AG08396 (cell line): Measurements from ENCODE around the gene RBKS.

Source experiments
- DNase-seq: peaks from one replicate; pipeline ENCODE4 v3.0.0; 2012; ENCODE audit warnings: low spot score, mixed read lengths

RBKS gene

DNA sequence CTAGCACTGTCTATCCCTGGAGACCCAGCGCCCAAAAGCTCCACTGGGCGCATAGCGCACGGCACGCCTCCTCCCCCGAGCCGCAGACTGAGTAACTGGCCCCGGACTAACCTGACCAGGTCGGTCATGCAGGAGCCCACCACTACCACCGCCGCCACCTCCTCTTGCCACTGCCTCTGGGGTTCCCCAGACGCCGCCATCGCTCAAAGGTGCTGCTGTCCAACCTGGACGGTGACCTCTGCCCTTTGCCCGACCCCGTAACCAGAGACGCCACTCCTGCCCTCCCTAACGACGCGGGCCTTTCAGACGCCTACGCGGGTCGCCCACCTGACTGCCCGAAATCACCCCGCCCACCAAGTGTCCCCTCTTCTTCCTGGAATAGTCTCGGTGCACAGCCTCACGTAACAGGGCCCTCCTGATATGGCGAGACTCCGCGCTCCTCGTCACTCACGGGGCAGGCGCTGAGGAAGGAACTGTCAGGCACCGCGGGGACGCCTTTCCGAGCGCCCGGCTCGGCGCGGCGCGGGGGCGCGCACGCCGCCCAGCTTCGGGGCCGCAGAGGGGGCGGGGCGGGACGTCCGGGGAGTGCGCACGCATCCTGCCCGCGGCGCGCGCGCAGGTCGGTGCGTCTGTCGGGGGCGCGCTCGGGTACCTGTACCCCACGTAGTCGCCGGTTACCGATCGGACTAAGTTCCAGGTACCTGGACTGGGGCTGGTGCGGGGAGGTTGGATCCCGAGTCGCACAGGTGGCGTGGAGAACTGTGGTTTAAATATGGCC lies at the start of gene RBKS, which contains the start of gene BABAM2:
RBKS (minus strand) TSS at position 242 of the 778 bp plus-strand sequence; CDS start at position 200, 42 bp downstream.
BABAM2 (plus strand) TSS at position 584 of the 778 bp plus-strand sequence. CDS start 3,828 bp downstream, outside the sequence.
- DNase-seq = peak; percentile 96

DNA sequence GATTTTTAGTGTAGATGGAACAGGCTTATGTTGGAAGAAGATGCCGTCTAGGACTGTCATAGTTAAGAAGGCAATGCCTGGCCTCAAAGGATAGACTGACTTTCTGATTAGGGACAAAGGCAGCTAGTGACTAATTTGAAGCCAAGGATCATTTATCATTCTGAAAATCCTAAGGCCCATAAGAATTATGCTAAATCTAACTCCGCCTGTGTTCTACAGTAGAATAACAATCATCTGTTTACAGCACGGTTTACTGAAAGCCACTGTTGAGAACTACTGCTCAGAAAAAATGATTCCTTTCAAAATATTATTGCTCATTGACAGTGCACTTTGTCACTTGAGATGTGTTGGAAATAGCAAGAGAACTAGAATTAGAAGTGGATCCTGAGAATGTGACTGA lies 44.8 kb upstream of the RBKS start:
- no peak for DNase-seq

DNA sequence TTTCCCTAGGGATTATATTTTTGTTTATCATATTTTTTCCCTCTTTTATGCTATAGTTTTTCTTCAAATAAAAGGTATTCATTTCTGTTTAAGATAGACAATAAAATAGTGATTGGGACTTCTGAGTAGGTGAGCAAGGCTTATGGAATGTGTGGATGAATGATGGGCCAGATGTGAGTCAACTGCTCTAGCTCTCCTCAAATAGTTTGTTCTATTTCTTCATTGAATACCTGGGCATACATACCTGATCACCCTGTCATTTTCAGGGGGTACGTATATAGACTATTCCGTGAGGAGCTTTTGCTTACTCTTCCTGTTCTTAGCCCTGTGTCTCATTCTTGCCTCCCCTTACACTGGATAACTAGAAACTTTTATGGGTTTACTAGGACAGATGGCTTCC lies 42.2 kb upstream of the RBKS start:
- peak; percentile 12 for DNase-seq

DNA sequence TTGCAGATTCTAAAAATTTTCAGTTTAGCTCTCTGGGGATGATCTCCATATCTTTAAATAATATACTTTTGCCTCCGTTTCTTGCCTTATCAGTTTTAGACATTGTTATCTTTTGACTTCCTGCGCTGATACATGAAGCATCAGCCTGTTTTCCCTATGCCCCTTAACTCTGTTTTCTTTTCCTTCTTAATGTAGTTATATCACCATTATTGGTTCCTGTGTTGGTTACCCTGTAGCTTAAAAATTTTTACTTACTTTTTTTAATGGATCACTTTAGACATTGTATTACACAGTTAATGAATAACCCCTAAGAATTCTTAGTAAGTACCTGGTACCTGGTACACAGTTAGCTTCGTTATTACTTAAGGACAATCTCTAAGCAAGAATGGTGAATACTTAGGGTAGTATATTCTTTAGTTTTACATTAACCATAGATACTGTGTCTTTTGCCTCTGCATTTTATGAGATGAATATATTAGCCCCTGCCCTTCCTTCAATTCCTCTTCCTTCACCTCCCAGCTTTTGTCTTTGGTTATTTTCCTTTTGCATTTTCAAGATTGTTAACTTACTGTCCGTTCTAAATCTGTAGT lies 41.3 kb upstream of the RBKS start:
- DNase-seq = no peak

DNA sequence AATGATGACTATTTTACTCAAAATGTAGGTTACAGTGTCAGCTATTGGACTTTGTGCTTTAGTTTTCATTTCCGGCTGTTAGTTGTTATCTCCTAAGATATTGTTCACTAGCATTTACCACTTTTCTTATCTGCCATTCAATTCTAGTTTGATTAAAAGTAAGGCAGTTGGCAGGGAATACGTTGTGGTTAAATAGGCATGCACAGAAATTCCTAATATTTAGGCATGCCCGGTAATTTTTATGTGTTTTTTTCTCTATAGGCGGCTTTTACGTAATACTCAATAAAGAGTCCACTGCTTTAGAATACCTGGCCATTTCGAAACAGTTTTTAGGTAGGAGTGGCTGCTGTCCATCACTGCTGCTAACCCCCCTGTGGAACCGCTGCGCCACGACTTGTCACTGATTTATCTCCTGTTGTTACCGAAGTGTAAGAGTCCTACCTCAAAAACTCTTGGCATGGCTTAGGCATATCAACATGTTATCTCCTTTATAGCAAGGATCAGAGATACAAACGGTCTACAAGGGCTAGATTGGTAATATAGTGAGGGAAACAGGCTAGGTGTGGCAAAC lies 39.8 kb upstream of the RBKS start:
- no peak for DNase-seq

DNA sequence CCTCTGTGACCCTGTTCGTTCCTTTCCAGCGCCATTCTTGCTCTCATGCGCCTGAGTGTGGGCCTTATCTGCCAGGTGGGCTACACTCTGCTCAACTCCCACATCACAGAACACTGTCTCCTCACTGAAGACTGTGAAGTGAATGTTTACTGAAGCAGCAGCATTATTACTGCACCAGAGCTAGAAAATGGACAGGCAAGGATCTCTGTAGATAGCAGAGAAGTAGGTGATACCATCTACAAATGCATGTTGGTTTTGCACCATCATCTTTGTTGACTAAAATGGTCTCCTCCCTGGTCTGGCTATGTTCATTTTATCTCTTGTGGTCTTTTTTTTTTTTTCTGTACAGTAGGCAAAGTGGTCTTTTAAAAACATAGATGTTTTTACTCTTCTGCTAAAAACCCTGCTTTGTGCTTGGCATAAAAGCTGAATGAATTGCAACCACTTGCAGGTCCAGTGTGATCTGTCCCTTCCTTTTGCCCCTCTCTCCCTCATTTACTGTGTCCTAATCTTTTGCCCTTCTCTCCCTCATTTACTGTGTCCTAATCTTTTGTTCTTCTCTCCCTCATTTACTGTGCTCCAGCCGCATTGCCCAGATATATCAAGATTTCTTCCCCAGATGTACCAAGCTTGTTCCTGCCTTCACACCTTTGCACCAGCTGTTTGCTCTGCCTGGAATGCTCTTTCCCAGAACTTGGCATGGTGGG lies 35.7 kb upstream of the RBKS start:
- no peak for DNase-seq

DNA sequence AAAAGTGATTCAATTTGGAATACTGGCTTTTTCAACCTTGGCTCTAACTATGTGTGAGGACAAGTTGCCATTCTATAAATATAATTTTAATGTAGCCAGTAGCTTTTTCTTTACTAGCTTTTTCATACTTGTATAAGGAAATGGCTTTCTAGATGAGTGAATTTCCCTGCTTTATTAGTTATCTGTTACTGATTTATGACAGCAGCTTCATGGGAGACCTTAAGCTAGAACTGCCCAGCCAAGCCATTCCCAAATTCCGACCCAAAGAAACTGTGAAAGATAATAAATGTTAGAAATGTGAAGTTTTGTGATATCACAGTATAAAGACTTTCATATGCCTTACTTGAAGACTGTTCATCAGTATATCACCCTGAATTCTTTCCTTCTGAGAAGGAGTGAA lies 32.7 kb upstream of the RBKS start:
- no peak for DNase-seq

DNA sequence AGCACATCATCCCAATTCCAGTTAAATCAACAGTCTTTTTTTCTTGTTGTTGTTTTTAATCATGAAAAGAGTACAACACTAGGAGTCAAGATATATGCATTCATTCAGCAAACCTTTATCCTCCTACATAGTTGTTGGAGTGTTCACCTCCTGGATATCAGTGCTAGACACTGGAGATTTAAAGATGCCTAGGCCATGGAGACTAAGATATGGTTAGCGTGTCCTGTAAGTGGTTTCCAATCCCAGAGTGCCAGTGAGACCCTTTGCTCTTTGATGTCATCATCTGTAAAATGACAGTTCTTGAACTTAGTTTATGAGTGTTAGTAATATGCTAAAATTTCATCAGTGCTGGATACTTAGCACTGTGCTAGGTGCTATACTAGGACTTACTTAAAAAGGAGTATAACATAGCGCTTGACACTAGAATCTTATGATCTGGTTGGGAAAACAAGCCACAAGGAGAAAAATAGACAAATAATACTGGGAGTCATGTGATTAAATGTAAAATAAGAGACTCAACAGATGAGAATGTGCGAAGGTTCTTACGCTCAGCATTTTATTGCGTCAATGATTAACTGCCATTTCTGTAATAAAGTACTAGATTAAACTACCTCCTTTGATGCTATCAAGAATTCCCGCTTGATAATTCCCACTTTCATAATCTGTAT lies 31.8 kb upstream of the RBKS start:
- DNase-seq = no peak

DNA sequence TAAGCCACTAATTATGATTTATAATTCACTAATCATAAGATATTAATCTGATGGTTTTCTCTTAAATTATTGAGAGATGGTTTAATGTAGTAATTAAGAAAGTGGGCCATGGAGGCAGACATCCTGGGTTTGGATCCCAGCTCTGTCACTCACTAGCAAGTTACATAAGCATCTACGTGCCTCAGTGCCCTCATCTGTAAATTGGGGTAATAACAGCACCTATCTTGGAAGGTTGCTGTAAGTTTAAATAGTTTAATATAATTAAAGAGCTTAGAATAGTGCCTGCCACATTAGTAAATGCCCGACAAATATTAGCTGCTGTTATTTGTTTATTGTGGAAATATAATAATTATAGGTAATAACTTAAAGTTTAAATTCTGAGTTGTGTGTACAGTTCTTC lies 31.2 kb upstream of the RBKS start:
- DNase-seq = no peak

DNA sequence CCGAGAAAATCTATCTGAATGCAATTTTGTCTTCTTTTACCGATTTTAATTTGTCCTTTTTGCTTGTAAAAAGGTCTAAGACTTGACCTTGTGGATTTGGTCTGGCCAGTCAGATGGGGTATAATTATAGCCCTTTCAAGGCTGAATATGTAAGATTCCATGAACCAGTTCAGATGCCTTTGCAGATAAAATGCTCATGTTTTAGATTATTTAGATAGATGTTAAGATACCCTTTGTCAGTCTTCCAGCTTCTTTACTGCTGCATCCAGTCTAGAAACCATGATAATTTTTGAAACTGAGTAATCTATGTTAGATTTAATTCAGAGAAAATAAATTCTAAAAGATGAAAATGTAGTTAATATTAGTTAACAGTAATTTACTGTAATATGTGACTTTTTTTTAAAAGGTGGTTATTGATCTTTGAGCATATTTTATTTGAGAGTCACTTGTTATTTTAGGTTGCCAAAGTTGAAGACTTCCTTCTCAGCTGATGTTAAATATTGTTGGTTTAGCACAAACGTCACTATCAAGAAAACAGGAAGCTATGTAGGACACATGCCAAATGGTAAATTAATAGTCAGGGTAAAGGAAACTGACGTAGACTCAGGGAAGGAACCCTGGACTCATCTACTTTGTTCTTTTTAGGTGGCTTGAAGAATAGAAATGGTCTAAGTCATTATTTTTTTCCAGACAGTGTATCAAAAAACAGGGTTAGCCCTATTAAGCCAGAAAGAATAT lies 30.1 kb upstream of the RBKS start:
- DNase-seq = no peak

DNA sequence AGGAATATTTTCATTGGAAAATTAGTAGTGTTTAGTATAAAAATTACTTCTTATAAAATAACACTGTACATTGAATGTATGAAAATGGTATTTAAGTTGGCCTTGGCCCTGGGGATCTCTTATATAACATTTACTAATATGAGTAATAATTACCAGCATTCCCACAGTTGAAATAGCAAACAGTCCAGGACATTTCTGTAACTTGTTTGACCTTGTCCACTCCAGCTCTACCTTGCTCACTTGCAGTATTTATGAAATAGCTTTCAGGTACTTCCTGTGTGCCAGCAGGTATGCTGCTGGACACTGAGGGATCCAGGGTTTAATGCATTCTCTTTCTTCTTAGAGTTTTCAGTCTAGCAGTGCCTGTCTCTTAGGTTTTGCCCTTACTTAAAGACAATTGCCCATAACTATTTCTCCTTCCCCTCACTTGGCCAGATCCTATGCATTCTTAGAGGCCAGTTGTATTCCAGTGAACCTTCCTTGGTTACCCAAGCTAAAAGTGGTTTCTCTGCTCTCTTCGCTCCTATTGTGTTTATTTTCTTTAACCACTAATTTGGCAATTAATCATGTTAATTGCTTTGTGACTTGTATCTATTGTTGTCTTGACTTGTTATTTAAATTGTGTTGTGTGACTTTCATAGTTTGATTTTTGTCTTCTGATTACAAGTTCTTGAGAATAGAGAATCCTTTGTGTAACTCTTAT lies 26.3 kb upstream of the RBKS start:
- DNase-seq = no peak

DNA sequence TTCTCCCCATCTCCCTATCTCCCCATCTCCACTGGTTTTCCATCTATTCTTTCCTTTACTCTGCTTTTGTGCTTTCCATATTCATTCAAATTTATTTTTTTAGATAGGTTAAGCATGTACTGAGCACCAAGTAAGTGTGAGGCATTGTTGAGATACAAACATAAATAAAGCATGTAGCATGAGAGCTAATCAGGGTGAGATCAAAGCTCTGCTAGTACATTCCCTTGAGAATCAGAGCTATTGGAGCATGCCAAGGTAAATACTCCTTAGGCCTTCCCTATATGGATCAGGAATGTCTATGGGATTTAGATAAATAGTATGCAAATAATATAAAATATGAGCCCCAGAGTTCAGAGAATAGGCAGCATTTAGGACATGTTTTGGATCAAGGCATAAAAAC lies 25.7 kb upstream of the RBKS start:
- no peak for DNase-seq

DNA sequence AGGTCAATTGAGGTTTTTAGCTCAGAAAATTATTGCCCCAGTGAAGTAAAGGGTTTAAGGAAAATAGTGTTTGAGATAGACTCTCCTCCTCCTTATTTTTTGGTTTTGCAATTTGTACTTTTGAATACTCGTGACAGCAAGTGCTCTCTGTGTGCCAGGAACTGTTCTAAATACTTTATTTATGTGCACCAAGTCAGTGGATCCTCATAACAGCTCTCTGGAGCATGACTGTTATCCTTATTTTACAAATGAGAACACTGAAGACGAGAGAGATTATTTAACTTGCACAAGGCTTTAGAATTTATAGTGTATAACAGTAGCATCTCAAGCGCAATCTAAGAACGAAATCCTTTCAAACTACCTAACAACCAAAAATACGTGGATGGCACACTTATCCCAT lies 25.0 kb upstream of the RBKS start:
- DNase-seq = no peak

DNA sequence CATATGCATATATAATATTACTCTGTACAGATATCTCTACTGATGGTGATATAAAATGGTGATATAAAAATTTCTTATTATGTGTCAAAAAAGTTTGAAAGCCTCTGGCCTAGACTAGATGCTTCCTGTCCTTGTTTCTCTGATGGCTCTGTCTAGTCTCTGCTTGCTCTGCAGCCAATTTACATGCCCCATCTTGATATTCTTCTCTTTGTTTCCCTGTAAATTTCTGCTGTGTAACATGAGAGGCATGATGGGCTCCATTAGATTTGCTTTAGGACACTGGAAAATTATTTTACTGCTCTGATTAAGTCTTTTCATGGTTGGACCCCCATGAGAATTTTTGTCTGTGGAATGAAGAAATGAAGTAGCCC lies 24.6 kb upstream of the RBKS start:
- DNase-seq = no peak

DNA sequence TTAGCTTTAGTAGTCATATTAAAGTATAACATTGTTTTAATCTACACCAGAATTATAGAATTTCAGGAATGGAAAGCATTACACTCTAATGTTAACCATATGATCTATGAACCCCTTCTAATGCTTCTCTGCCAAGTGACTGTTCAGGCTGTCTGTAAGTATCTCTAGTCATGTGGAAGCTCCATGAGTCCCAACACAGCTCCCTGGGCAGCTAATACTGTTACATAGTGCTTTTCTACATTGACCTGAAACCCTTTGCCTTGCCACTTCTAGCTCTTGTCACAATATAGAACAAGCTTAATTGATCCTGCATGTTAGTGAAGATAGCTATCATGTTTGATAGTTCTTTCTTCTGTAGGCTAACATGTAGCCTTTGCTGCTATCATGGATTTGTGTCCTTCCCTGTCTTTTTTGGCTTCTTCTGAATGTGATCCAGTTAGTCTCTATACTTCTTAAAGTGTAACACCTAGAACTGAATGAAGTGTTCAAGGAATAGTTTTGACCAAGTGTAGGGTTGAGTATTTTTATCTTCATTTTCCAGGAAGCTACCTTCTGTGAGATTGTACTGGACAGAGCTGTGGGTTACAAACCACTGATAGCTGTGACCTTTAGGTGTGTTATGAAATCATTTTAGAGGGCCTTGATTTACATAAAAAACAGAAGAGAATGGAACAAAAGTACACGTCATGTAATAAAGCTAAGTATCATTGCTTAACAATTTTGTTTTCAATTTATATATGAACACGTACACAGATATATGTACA lies 24.0 kb upstream of the RBKS start:
- DNase-seq = no peak

DNA sequence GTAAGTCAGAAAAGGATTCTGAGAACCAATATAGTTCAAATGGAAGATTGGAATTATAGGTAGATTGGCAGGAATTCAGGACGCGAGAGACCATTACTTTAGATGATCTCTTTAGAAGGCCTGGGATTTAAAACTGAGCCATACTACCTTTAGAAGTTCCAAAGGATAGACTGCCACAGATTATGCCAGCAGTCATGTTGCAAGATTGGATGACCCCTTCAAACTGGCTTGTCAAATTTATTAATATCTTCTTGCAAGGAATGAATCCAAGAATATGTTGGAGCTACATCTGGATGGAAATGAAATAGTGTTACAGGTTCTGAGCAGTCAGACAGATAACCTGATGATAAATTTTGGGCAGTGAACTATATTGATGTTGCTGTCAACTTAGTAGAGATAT lies 22.3 kb upstream of the RBKS start:
- DNase-seq = no peak

DNA sequence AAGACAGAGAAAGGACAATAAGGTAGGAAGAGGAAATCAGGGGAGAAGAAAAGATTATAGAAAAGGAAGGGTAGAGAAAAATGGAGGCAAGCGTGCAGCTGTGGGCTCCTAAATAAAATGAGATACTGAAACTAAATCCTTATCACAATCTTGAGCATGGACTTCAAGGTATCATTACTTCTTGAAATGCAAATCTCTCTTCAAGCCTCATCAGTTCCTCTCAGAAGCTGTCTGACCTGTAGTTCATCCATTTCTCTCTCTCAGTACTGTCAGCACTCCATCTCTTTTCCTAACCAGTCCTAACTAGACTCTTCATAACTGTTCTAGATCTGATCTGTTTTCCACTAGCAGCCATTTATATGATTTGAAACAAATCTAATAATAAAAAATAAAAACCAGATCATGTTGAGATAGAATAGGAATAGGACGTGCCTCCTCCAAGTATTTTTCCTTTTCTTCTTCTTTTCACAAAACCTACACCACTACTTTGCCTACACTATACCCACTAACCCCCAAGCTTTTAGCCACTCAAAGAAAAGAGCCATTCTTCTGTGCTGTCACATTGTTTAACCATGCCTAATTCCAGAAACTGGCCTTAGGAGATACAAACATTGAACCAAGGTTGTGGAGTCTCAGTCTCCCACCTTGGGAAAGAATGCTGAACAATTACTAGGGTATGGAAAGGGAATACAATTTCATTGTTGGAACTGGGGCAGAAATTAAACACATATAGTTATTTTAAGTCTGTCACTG lies 21.4 kb upstream of the RBKS start:
- DNase-seq = no peak

DNA sequence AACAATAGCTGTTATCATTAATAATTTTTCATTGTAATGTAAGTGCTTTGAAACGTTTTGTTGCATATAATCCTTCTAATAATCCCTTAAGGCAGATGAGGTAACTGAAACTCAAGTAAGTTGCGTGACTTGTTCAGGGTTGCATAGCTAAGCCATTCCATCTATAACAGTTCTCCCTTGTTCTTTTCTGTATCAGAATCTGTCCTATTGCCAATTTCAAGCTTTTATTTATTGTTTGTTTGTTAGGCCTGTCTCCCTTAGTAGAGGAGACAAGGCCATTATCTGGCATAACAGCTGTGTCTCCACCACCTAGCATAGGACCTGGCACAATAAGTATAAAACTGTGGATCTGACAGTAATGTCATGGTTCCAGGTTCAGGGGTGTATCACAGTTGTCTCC lies 19.7 kb upstream of the RBKS start:
- DNase-seq = no peak

DNA sequence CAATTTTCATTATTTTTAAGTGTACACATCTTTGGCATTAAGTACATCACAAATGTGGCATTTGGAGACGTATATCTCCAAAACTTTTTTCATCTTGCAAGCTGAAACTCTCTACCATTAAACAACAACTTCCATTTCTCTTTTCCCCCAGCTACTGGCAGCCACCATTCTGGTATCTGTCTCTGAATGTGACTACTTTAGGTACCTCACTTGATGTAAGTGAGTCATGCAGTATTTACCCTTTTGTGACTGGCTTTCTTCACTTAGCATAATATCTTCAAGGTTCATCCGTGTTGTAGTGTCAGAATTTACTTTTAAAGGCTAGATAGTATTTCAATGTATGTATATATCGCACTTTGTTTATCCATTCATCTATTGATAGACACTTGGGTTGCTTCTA lies 17.4 kb upstream of the RBKS start:
- no peak for DNase-seq

DNA sequence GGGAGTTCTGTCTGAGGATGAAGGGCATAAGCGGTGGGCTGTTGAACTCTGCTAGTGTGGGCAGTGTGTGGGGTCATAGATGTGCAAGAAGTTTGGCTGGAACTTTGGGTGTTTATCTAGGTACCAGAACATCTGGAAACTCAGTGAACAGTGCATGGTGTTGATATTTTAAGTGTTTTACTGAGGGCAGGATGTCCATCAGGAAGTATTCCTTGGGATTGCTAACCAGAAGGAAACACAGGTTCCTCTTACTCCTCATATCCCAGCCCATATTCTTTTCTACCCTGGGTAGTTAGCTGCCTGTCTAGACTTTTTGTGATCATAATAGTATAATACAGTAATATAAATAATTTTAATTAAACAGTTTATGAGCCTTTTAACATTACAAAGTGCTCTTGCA lies 15.9 kb upstream of the RBKS start:
- no peak for DNase-seq
